HepG2 (cell line): ENCODE measurements around the gene ALCAM.

ENCODE experiments used
- CREB1 ChIP-seq, 2 experiments: fragments of 450-650 bp in 1 of 2; IDR thresholded peaks; 2 replicates each; pipeline ENCODE4 v1.6.1; 2016 to 2017; ENCODE audit warnings: control low read depth in 1 of 2, mild to moderate bottlenecking in 1 of 2, missing compliant biosample characterization in 1 of 2, missing genetic modification characterization in 1 of 2
- IRF2 ChIP-seq: IDR thresholded peaks from 2 replicates; pipeline ENCODE4 v1.6.1; 2018; ENCODE audit warnings: missing genetic modification reagents, missing compliant biosample characterization
- MXI1 ChIP-seq: IDR thresholded peaks from 3 replicates; pipeline ENCODE4 v1.6.1; 2012; ENCODE audit warnings: low read depth, low read length, inconsistent platforms, borderline replicate concordance
- RFX3 ChIP-seq: IDR thresholded peaks from 2 replicates; pipeline ENCODE4 v1.6.1; 2016; ENCODE audit warnings: missing biosample characterization, missing genetic modification reagents
- TF ChIP-seq, protein P1 (sequence below): sonication (generic); formaldehyde crosslinking; IDR thresholded peaks from 2 replicates; pipeline ENCODE4 v1.5.0; 2020; ENCODE audit warnings: mild to moderate bottlenecking, missing genetic modification reagents, moderate library complexity
- TF ChIP-seq, protein P2 (sequence below): sonication (generic); formaldehyde crosslinking; IDR thresholded peaks from 2 replicates; pipeline ENCODE4 v1.4.0; 2020; ENCODE audit warnings: missing genetic modification reagents, mild to moderate bottlenecking, borderline replicate concordance

GRCh38 chr3:105422645-105423044 lies 55.9 kb downstream of the ALCAM start:
- TF ChIP-seq RFX3 (CRISPR knock-in tag) (no peak), IRF2 (no peak), MXI1 (no peak), CREB1 (IDR thresholded peaks at IDR 0.05) (no peak), CREB1 (CRISPR knock-in tag; IDR thresholded peaks at IDR 0.05) (no peak)
- TF ChIP-seq, protein P1, sequence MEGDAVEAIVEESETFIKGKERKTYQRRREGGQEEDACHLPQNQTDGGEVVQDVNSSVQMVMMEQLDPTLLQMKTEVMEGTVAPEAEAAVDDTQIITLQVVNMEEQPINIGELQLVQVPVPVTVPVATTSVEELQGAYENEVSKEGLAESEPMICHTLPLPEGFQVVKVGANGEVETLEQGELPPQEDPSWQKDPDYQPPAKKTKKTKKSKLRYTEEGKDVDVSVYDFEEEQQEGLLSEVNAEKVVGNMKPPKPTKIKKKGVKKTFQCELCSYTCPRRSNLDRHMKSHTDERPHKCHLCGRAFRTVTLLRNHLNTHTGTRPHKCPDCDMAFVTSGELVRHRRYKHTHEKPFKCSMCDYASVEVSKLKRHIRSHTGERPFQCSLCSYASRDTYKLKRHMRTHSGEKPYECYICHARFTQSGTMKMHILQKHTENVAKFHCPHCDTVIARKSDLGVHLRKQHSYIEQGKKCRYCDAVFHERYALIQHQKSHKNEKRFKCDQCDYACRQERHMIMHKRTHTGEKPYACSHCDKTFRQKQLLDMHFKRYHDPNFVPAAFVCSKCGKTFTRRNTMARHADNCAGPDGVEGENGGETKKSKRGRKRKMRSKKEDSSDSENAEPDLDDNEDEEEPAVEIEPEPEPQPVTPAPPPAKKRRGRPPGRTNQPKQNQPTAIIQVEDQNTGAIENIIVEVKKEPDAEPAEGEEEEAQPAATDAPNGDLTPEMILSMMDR (CRISPR knock-in tag) = no peak
- TF ChIP-seq, protein P2, sequence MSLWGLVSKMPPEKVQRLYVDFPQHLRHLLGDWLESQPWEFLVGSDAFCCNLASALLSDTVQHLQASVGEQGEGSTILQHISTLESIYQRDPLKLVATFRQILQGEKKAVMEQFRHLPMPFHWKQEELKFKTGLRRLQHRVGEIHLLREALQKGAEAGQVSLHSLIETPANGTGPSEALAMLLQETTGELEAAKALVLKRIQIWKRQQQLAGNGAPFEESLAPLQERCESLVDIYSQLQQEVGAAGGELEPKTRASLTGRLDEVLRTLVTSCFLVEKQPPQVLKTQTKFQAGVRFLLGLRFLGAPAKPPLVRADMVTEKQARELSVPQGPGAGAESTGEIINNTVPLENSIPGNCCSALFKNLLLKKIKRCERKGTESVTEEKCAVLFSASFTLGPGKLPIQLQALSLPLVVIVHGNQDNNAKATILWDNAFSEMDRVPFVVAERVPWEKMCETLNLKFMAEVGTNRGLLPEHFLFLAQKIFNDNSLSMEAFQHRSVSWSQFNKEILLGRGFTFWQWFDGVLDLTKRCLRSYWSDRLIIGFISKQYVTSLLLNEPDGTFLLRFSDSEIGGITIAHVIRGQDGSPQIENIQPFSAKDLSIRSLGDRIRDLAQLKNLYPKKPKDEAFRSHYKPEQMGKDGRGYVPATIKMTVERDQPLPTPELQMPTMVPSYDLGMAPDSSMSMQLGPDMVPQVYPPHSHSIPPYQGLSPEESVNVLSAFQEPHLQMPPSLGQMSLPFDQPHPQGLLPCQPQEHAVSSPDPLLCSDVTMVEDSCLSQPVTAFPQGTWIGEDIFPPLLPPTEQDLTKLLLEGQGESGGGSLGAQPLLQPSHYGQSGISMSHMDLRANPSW (CRISPR knock-in tag) = no peak
